Measurements from ENCODE around the gene PLA2R1.

DNA sequence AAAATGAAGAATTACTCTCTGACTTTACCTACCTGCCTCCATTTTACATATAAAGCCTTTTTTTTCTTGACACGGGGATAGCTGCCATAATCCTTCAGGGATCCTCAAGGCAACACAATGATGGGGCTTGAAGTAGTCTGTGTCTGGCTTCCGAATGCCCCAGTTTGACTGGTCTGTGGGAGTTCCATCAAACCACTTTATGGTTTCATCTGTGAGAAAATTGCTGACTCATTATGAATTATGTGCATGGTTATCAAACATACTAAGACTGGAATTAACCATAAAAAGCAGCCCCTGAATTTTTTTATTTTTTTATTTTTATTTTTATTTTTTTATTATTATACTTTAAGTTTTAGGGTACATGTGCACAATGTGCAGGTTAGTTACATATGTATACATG, 117.5 kb downstream of the PLA2R1 start:
- no peak for TF ChIP-seq POLR2AphosphoS5 (IDR thresholded peaks at IDR 0.05; ENCODE audit: low read depth, low read length)
- TF ChIP-seq, protein P1, sequence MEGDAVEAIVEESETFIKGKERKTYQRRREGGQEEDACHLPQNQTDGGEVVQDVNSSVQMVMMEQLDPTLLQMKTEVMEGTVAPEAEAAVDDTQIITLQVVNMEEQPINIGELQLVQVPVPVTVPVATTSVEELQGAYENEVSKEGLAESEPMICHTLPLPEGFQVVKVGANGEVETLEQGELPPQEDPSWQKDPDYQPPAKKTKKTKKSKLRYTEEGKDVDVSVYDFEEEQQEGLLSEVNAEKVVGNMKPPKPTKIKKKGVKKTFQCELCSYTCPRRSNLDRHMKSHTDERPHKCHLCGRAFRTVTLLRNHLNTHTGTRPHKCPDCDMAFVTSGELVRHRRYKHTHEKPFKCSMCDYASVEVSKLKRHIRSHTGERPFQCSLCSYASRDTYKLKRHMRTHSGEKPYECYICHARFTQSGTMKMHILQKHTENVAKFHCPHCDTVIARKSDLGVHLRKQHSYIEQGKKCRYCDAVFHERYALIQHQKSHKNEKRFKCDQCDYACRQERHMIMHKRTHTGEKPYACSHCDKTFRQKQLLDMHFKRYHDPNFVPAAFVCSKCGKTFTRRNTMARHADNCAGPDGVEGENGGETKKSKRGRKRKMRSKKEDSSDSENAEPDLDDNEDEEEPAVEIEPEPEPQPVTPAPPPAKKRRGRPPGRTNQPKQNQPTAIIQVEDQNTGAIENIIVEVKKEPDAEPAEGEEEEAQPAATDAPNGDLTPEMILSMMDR (IDR thresholded peaks at IDR 0.05): no peak
- no peak for TF ChIP-seq TCF7L2 (IDR thresholded peaks at IDR 0.05; ENCODE audit: low read depth, low read length)
- TF ChIP-seq, protein P2, sequence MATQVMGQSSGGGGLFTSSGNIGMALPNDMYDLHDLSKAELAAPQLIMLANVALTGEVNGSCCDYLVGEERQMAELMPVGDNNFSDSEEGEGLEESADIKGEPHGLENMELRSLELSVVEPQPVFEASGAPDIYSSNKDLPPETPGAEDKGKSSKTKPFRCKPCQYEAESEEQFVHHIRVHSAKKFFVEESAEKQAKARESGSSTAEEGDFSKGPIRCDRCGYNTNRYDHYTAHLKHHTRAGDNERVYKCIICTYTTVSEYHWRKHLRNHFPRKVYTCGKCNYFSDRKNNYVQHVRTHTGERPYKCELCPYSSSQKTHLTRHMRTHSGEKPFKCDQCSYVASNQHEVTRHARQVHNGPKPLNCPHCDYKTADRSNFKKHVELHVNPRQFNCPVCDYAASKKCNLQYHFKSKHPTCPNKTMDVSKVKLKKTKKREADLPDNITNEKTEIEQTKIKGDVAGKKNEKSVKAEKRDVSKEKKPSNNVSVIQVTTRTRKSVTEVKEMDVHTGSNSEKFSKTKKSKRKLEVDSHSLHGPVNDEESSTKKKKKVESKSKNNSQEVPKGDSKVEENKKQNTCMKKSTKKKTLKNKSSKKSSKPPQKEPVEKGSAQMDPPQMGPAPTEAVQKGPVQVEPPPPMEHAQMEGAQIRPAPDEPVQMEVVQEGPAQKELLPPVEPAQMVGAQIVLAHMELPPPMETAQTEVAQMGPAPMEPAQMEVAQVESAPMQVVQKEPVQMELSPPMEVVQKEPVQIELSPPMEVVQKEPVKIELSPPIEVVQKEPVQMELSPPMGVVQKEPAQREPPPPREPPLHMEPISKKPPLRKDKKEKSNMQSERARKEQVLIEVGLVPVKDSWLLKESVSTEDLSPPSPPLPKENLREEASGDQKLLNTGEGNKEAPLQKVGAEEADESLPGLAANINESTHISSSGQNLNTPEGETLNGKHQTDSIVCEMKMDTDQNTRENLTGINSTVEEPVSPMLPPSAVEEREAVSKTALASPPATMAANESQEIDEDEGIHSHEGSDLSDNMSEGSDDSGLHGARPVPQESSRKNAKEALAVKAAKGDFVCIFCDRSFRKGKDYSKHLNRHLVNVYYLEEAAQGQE (IDR thresholded peaks at IDR 0.05; ENCODE audit: insufficient read depth in 1 of 2, low read depth in 2 of 2, low read length in 1 of 2): no peak

All from Panc1 (cell line).